Uterus (tissue), 4 donors: ENCODE measurements around the gene LMCD1. TPM values are rescaled to one million over a fixed set of nuclear protein-coding genes. Genes with fewer than 3 reads are reported as not detected.

Source experiments
- DNase-seq, 2 donors: peaks; one replicate each; pipeline ENCODE4 v3.0.0-alpha.2; 2019 to 2020
- H3K27ac ChIP-seq, 2 donors: fragments of 200-600 bp; sonication (generic); 1 replicate in 1 of 2; 2 replicates in 1 of 2; pipeline ENCODE4 v1.5.1; 2016 to 2018
- H3K27me3 ChIP-seq, 2 donors: fragments of 200-600 bp; sonication (generic); one replicate each; pipeline ENCODE4 v1.5.1; 2018 to 2019; ENCODE audit warnings: control low read depth in 1 of 2
- H3K36me3 ChIP-seq, 2 donors: fragments of 200-600 bp; sonication (generic); one replicate each; pipeline ENCODE4 v1.5.1; 2019; ENCODE audit warnings: control low read depth in 1 of 2
- H3K4me1 ChIP-seq, 2 donors: fragments of 200-600 bp; sonication (generic); one replicate each; pipeline ENCODE4 v1.5.1; 2018 to 2019; ENCODE audit warnings: control low read depth in 1 of 2
- H3K4me3 ChIP-seq, 2 donors: fragments of 200-600 bp; sonication (generic); 1 replicate in 1 of 2; 2 replicates in 1 of 2; pipeline ENCODE4 v1.5.1; 2018 to 2019; ENCODE audit warnings: mild to moderate bottlenecking in 1 of 2
- H3K9me3 ChIP-seq, 2 donors: fragments of 200-600 bp; sonication (generic); one replicate each; pipeline ENCODE4 v1.5.1; 2019; ENCODE audit warnings: control low read depth in 1 of 2
- CTCF ChIP-seq, 4 experiments: fragments of 200-600 bp in 2 of 4; fragments of 450-650 bp in 2 of 4; sonication (generic) in 2 of 4; IDR thresholded peaks; one replicate each; pipeline ENCODE4 v1.5.1; 2016 to 2019; ENCODE audit warnings: antibody characterized with exemption in 4 of 4, mild to moderate bottlenecking in 2 of 4, moderate library complexity in 1 of 4
- POLR2A ChIP-seq, 2 donors: fragments of 450-650 bp; IDR thresholded peaks; one replicate each; pipeline ENCODE4 v1.6.1; 2016; ENCODE audit warnings: antibody characterized with exemption in 2 of 2, mild to moderate bottlenecking in 1 of 2, moderate library complexity in 1 of 2
- intact Hi-C: fragments of 100-400 bp; cut with DNase I; formaldehyde crosslinking; loops from one replicate; pipeline ENCODE4 v1.15.1; 2023; ENCODE audit warnings: low total_unique reads
- total RNA-seq, 4 donors: library from RNA; depleted of rRNA in 3 of 4; stranded (reverse); fragments of >200 nt in 3 of 4; gene quantifications; one replicate each; pipeline versions ENCODE4 v1.1.0 to v1.2.4, GENCODE V29; 2014 to 2023
- donor health status: DM: yes; HTN: yes; CAD: no.

The LMCD1 gene
- total RNA-seq, 4 donors from 2014 or later = 70.9 to 163 (median 115) TPM

- H3K4me3 ChIP-seq = no peak overlapping the region
- no peak for DNase-seq
- no peak for TF ChIP-seq POLR2A (IDR thresholded peaks at IDR 0.05)
- no peak for TF ChIP-seq CTCF (IDR thresholded peaks at IDR 0.05)
- intact Hi-C loops = no loop called here
- H3K36me3 ChIP-seq = no peaks in the 10 kb centered on the region
- H3K27me3 ChIP-seq = no peaks in the 10 kb centered on the region
- H3K9me3 ChIP-seq = no peaks in the 10 kb centered on the region
- peak overlapping the region in 1 of 2 donors; percentile 13 for H3K27ac ChIP-seq
- H3K4me1 ChIP-seq = no peaks in the 10 kb centered on the region
Observed at GRCh38 chr3:8524249-8524648, 22.6 kb downstream of the LMCD1 start.

DNA sequence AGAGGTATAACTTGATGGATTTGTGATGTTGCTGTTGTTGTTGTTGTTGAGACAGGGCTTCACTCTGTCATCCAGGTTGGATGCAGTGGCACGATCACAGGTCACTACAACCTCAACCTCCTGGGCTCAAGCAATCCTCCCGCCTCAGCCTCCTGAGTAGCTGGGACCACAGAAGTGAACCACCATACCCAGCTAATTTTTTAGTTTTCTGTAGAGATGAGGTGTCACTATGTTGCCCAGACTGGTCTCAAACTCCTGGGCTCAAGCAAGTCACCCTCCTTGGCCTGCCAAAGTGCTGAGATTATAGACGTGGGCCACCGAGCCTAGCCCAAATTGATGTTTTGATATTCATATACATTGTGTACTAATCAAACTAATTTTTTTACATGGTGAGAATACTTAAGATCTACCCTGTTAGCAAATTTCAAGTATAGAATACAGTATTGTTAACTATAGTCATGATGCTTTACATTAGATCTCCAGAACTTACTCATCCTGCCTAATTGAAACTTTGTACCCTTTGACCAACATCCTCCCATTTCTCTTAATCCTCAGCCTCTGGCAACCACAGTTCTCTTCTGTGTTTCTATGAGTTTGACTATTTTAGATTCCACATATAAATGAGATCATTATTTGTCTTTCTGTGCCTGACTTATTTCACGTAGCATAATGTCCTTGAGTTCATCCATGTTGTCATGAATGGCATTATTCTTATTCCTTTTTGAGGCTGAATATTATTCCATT, 23.2 kb downstream of the LMCD1 start:
- Histone ChIP-seq H3K4me1 (peaks cover 0 to 4% of the 10 kb centered on the region in 2 donors), H3K9me3 (no peaks in the 10 kb centered on the region), H3K27ac (peak overlapping the region in 1 of 2 donors; percentile 13), H3K4me3 (no peak overlapping the region), H3K36me3 (no peaks in the 10 kb centered on the region), H3K27me3 (no peaks in the 10 kb centered on the region)
- intact Hi-C loops = no loop called here
- no peak for TF ChIP-seq CTCF (IDR thresholded peaks at IDR 0.05)
- DNase-seq = no peak

DNA sequence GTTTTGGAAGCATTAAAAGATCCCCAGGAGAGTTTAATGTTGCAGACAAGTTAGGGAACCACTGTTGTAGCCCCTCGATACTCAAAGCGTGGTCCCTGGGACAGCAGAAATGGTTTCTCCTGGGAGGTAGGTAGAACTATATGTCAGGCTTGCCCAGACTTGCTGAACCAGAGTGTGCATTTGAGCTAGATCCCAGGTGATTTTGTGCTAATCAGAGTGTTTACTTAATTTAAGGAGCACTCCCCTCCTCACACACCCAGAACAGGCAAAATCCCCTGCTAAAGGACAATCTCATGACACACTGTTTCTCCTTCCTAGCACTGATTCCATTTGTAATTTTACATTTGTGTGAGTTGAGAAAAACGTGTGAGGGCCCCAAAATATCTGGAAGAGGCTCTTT, 24.3 kb downstream of the LMCD1 start:
- Histone ChIP-seq H3K27me3 (no peaks in the 10 kb centered on the region), H3K36me3 (no peaks in the 10 kb centered on the region), H3K9me3 (no peaks in the 10 kb centered on the region), H3K27ac (no peak overlapping the region), H3K4me3 (no peak overlapping the region), H3K4me1 (peaks cover 0 to 7% of the 10 kb centered on the region in 2 donors)
- intact Hi-C loops = no loop called here
- TF ChIP-seq POLR2A (IDR thresholded peaks at IDR 0.05) (no peak), CTCF (IDR thresholded peaks at IDR 0.05) (no peak)
- no peak for DNase-seq

DNA sequence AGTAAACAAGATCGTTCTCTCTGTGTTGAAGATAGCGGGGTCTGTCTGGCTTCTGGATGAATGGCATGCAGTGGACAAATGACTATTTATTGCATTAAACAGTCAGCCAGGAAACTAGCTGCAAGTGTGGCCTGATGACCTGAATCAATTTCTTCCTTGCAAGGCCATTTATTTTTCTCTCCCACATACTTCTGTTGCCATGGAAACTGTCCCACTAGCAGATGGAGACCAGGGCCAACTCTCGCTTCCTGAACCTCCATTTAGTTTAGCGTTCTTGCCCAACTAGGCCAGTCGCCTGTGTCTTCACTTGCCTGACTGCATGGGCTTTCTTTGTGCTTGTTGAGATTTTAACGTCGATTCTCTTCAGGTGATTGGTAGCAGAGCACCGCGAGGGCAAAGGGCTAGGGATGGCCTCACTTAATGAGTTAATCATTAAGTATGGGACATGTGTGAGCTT, 27.6 kb downstream of the LMCD1 start:
- intact Hi-C loops = no loop called here
- Histone ChIP-seq H3K27me3 (no peaks in the 10 kb centered on the region), H3K27ac (peak overlapping the region; percentile 22 to 36), H3K4me1 (peaks cover 0 to 7% of the 10 kb centered on the region in 2 donors), H3K9me3 (no peaks in the 10 kb centered on the region), H3K36me3 (no peaks in the 10 kb centered on the region), H3K4me3 (no peak overlapping the region)
- TF ChIP-seq CTCF (IDR thresholded peaks at IDR 0.05) (no peak), POLR2A (IDR thresholded peaks at IDR 0.05) (no peak)
- peak; percentile 51 to 55 for DNase-seq

- Histone ChIP-seq H3K9me3 (no peaks in the 10 kb centered on the region), H3K4me1 (peaks cover 0 to 7% of the 10 kb centered on the region in 2 donors), H3K36me3 (no peaks in the 10 kb centered on the region), H3K4me3 (no peak overlapping the region), H3K27ac (peak overlapping the region; percentile 22 to 36), H3K27me3 (no peaks in the 10 kb centered on the region)
- intact Hi-C loops = no loop called here
- no peak for TF ChIP-seq POLR2A (IDR thresholded peaks at IDR 0.05)
- no peak for TF ChIP-seq CTCF (IDR thresholded peaks at IDR 0.05)
- DNase-seq = no peak
Observed at GRCh38 chr3:8529738-8530525, 28.3 kb downstream of the LMCD1 start.
